Testis (tissue), 2 donors: ENCODE results near the gene GALNT9.

Experiments
- POLR2A ChIP-seq: fragments of 450-650 bp; IDR thresholded peaks from one replicate; pipeline ENCODE4 v1.6.1; 2017; ENCODE audit warnings: antibody characterized with exemption, mild to moderate bottlenecking, moderate library complexity
- TF ChIP-seq, protein P1 (sequence below), 3 experiments: fragments of 450-650 bp in 2 of 3; fragments of 200-600 bp in 1 of 3; sonication (generic) in 1 of 3; IDR thresholded peaks; one replicate each; pipeline ENCODE4 v1.5.1; 2016 to 2019; ENCODE audit warnings: antibody characterized with exemption in 3 of 3, mild to moderate bottlenecking in 2 of 3, moderate library complexity in 1 of 3

DNA sequence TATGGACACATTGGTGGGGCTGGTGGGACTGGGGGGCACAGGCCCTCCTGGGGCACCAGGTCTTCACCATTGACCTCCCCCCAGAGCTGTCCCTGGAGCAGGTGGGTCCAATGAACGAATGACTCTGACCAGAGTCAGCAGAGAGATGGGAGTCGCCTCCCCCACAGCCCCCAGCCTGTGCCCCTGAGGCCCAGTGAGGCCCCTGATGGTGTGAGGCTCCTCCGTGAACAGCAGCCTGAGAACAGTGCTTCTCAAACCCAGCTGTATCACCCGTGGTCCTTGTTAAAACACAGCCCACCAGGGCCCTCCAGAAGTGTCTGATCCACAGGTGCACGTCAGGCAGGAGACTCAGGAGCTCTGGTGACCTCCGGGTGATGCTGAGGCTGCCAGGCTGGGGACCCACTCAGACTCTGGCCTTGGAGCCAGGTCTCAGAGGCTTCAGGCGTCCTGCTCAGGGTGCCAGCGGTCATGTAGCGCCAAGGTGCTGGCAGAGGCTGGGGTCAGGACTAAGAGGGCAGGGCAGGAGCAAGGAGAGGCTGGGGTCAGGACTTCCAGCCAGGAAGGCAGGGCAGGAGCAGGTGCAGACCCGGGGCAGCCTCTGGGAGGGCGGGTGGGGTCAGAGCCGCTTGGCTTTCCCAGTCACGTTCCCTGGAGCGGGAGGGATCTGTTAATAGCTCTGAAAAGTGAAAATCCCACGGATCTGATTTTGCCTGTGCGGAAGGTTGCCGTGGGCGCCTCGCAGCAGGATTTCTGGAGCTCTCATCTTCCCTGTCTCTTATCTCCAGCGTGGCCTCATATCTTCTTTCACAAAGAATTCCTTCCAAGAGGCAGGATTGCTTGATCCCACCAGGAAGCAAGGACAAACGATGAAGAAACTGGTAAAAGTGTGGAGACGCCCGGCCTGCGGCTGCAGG is 35.0 kb downstream of the GALNT9 start:
- TF ChIP-seq, protein P1, sequence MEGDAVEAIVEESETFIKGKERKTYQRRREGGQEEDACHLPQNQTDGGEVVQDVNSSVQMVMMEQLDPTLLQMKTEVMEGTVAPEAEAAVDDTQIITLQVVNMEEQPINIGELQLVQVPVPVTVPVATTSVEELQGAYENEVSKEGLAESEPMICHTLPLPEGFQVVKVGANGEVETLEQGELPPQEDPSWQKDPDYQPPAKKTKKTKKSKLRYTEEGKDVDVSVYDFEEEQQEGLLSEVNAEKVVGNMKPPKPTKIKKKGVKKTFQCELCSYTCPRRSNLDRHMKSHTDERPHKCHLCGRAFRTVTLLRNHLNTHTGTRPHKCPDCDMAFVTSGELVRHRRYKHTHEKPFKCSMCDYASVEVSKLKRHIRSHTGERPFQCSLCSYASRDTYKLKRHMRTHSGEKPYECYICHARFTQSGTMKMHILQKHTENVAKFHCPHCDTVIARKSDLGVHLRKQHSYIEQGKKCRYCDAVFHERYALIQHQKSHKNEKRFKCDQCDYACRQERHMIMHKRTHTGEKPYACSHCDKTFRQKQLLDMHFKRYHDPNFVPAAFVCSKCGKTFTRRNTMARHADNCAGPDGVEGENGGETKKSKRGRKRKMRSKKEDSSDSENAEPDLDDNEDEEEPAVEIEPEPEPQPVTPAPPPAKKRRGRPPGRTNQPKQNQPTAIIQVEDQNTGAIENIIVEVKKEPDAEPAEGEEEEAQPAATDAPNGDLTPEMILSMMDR (IDR thresholded peaks at IDR 0.05): no peak
- no peak for TF ChIP-seq POLR2A
